ENCODE data around the gene PAX5. TPM values are rescaled to one million over a fixed set of nuclear protein-coding genes. Genes with fewer than 3 reads are reported as not detected.

The PAX5 gene
- total RNA-seq, 3 donors from 2014 or later (not counting 1 experiment from before 2014, with no cell fraction given): 1.3 to 2.1 (median 2.0) TPM

DNA sequence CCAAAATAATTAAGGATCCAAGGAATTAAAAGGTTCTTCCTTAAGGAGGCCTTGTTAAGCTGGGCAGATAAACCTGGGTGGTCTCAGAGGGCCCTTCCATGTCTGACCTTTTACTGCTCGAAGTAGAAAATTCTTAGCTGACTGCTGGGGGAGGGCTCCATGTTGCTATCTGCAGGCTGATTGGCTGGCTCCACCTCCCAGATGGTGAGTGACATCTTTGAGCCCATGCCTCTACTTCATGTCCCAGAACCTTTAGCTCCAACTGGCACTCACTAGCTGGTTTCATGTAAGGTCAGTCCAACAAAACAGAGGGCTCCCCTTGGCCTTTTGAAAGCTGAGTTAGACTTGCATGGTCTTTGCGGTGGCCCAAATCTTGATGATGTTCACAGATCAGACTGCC, 188.2 kb downstream of the PAX5 start:
- no peaks in the 10 kb centered on the region for H3K4me1 Mint-ChIP-seq
- no peaks in the 10 kb centered on the region for H3K27me3 ChIP-seq (ENCODE audit: control insufficient read depth, insufficient read depth, low read length)
- 93% methylated on average over 2 of the region's 2 CpGs for WGBS (ENCODE audit: insufficient coverage)
- H3K4me3 ChIP-seq (ENCODE audit: low read length): no peak overlapping the region
- H3K27ac Mint-ChIP-seq: no peak overlapping the region
- H3K9me3 Mint-ChIP-seq: no peaks in the 10 kb centered on the region
- TF ChIP-seq, protein P1, sequence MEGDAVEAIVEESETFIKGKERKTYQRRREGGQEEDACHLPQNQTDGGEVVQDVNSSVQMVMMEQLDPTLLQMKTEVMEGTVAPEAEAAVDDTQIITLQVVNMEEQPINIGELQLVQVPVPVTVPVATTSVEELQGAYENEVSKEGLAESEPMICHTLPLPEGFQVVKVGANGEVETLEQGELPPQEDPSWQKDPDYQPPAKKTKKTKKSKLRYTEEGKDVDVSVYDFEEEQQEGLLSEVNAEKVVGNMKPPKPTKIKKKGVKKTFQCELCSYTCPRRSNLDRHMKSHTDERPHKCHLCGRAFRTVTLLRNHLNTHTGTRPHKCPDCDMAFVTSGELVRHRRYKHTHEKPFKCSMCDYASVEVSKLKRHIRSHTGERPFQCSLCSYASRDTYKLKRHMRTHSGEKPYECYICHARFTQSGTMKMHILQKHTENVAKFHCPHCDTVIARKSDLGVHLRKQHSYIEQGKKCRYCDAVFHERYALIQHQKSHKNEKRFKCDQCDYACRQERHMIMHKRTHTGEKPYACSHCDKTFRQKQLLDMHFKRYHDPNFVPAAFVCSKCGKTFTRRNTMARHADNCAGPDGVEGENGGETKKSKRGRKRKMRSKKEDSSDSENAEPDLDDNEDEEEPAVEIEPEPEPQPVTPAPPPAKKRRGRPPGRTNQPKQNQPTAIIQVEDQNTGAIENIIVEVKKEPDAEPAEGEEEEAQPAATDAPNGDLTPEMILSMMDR (IDR thresholded peaks at IDR 0.05): no peak
- H3K27ac ChIP-seq (ENCODE audit: low read length): no peak overlapping the region
- no peaks in the 10 kb centered on the region for H3K9me3 ChIP-seq (ENCODE audit: control insufficient read depth, insufficient read depth, low read length)
- no peaks in the 10 kb centered on the region for H3K27me3 Mint-ChIP-seq (ENCODE audit: low read depth in 2 of 2)
- ATAC-seq: no peak
- DNase-seq: no peak
- H3K4me3 Mint-ChIP-seq: no peak overlapping the region
- intact Hi-C loops (cut with micrococcal nuclease): no loop called here
- no peaks in the 10 kb centered on the region for H3K4me1 ChIP-seq (ENCODE audit: control insufficient read depth, insufficient read depth, low read length)
- no peaks in the 10 kb centered on the region for H3K36me3 ChIP-seq (ENCODE audit: control insufficient read depth, insufficient read depth, low read length)
- H3K36me3 Mint-ChIP-seq: no peaks in the 10 kb centered on the region

DNA sequence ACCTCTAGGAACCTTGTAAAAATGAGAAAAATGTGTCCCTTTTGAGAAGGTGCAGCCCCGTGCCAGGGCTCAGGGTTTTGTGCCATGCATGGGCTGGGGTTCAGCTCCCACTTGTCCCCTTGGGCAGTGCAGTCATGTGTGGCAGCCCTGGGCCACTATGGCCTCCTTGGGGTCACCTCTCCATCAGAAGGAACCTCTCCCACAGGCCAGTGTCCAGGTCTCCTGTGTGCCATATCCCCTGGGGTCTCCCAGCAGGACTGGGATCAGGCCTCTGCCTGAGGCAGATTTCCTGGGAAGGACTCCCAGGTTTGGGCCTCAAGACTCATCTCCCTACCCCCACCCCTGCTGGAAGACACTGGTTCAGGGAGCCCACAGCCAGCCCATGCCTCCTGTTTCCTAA, 189.1 kb downstream of the PAX5 start:
- H3K4me3 Mint-ChIP-seq: no peak overlapping the region
- H3K27me3 Mint-ChIP-seq (ENCODE audit: low read depth in 2 of 2): no peaks in the 10 kb centered on the region
- Histone ChIP-seq H3K27me3 (ENCODE audit: control insufficient read depth, insufficient read depth, low read length) (no peaks in the 10 kb centered on the region), H3K36me3 (ENCODE audit: control insufficient read depth, insufficient read depth, low read length) (no peaks in the 10 kb centered on the region), H3K9me3 (ENCODE audit: control insufficient read depth, insufficient read depth, low read length) (no peaks in the 10 kb centered on the region), H3K4me1 (ENCODE audit: control insufficient read depth, insufficient read depth, low read length) (no peaks in the 10 kb centered on the region), H3K27ac (ENCODE audit: low read length) (no peak overlapping the region), H3K4me3 (ENCODE audit: low read length) (no peak overlapping the region)
- ATAC-seq (no peak), DNase-seq (no peak)
- H3K36me3 Mint-ChIP-seq: no peaks in the 10 kb centered on the region
- no peaks in the 10 kb centered on the region for H3K9me3 Mint-ChIP-seq
- intact Hi-C loops (cut with micrococcal nuclease): no loop called here
- H3K4me1 Mint-ChIP-seq: no peaks in the 10 kb centered on the region
- TF ChIP-seq, protein P1 (IDR thresholded peaks at IDR 0.05): no peak
- H3K27ac Mint-ChIP-seq: no peak overlapping the region
- 94% methylated on average over 1 of the region's 1 CpG for WGBS (ENCODE audit: insufficient coverage)

DNA sequence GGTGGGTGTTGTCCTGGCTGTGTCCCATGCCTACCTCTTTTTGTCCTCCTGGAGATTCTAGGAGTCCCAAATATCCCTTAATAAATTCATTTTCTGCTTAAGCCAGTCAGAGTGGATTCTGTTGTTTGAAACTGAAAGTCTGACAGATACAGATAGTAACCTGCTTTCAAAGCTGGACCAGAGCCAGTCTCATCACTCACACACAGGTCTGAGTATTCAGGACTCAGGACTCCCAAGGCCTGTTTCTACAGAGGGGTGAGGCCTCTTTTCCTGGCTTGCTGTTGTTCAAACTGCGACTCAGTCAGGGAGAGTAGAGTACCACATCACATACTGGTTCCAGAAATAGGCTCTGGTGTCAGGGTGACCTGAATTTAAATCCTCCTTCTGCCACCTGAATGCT, 190.1 kb downstream of the PAX5 start:
- TF ChIP-seq, protein P1 (IDR thresholded peaks at IDR 0.05): no peak
- intact Hi-C loops (cut with micrococcal nuclease): no loop called here
- Histone ChIP-seq H3K36me3 (ENCODE audit: control insufficient read depth, insufficient read depth, low read length) (no peaks in the 10 kb centered on the region), H3K4me3 (ENCODE audit: low read length) (no peak overlapping the region), H3K27me3 (ENCODE audit: control insufficient read depth, insufficient read depth, low read length) (no peaks in the 10 kb centered on the region), H3K4me1 (ENCODE audit: control insufficient read depth, insufficient read depth, low read length) (no peaks in the 10 kb centered on the region), H3K9me3 (ENCODE audit: control insufficient read depth, insufficient read depth, low read length) (no peaks in the 10 kb centered on the region), H3K27ac (ENCODE audit: low read length) (no peak overlapping the region)
- WGBS (ENCODE audit: insufficient coverage): 77% methylated on average over 1 of the region's 1 CpG
- Mint-ChIP-seq H3K4me1 (no peaks in the 10 kb centered on the region), H3K27me3 (ENCODE audit: low read depth in 2 of 2) (no peaks in the 10 kb centered on the region), H3K9me3 (no peaks in the 10 kb centered on the region), H3K36me3 (no peaks in the 10 kb centered on the region), H3K4me3 (no peak overlapping the region), H3K27ac (no peak overlapping the region)
- no peak for ATAC-seq
- no peak for DNase-seq

Measured in natural killer cell (primary cell).